NCI-H1694 treated with DMSO at 0.1 percent for 48 hours (cell line): ENCODE results near the gene CMSS1.
"Not testable (repeated sequence)": the region's sequence is repeated elsewhere in the genome, so short reads cannot be mapped to it uniquely, and the experiment has no call there.

Experiments used
- DNase-seq: peaks from one replicate; lab custom pipeline; 2025; lab: John Stamatoyannopoulos, UW

Gene CMSS1

GRCh38 chr3:100184948-100185570 is 367.4 kb downstream of the CMSS1 start:
- DNase-seq, result no peak

- DNase-seq, result no peak
These were observed 368.2 kb downstream of the CMSS1 start for GRCh38 chr3:100185847-100186246.

GRCh38 chr3:100189444-100189964 is 371.8 kb downstream of the CMSS1 start:
- DNase-seq, result no peak

GRCh38 chr3:100195375-100195774 is 377.7 kb downstream of the CMSS1 start:
- DNase-seq, result no peak

- no peak for DNase-seq
These were observed 380.2 kb downstream of the CMSS1 start for GRCh38 chr3:100197876-100198275.

- no peak for DNase-seq
These were observed 381.1 kb downstream of the CMSS1 start for GRCh38 chr3:100198579-100199269.

GRCh38 chr3:100205171-100205570 is 387.5 kb downstream of the CMSS1 start:
- DNase-seq, result no peak

GRCh38 chr3:100206687-100207086 is 389.0 kb downstream of the CMSS1 start:
- DNase-seq, result no peak

- no peak for DNase-seq
These were observed 390.2 kb downstream of the CMSS1 start for GRCh38 chr3:100207886-100208285.

- no peak for DNase-seq
These were observed 391.5 kb downstream of the CMSS1 start for GRCh38 chr3:100209169-100209568.

- DNase-seq, result no peak
These were observed 392.5 kb downstream of the CMSS1 start for GRCh38 chr3:100209948-100210771.

- no peak for DNase-seq
These were observed 393.1 kb downstream of the CMSS1 start for GRCh38 chr3:100210772-100211135.

- DNase-seq, result no peak
These were observed 396.4 kb downstream of the CMSS1 start for GRCh38 chr3:100213891-100214573.

- no peak for DNase-seq
These were observed 396.9 kb downstream of the CMSS1 start for GRCh38 chr3:100214574-100214964.

GRCh38 chr3:100216713-100217112 is 399.1 kb downstream of the CMSS1 start:
- DNase-seq, result no peak

- no peak for DNase-seq
These were observed 403.5 kb downstream of the CMSS1 start for GRCh38 chr3:100221159-100221558.

- no peak for DNase-seq
These were observed 407.5 kb downstream of the CMSS1 start for GRCh38 chr3:100225193-100225592.

- DNase-seq, result no peak
These were observed 408.2 kb downstream of the CMSS1 start for GRCh38 chr3:100225883-100226282.

GRCh38 chr3:100226712-100227429 is 409.2 kb downstream of the CMSS1 start:
- no peak for DNase-seq

- no peak for DNase-seq
These were observed 409.9 kb downstream of the CMSS1 start for GRCh38 chr3:100227511-100227921.

GRCh38 chr3:100228247-100228646 is 410.6 kb downstream of the CMSS1 start:
- no peak for DNase-seq

GRCh38 chr3:100229188-100229587 is 411.5 kb downstream of the CMSS1 start:
- not testable (repeated sequence) for DNase-seq
